NCI-H2196 (cell line): ENCODE measurements around the gene TMEM52.
A peak's percentile ranks its signal among the peaks of the same experiment; 100 is the strongest.

Source experiments
- DNase-seq: peaks from one replicate; lab custom pipeline; 2025; ENCODE audit not compliant: unreplicated experiment; lab: John Stamatoyannopoulos, UW

Gene TMEM52

GRCh38 chr1:1874901-1875300, 44.2 kb downstream of the TMEM52 start:
- DNase-seq: no peak

- DNase-seq: peak; percentile 84
These were observed 45.9 kb downstream of the TMEM52 start for GRCh38 chr1:1873186-1873585.

GRCh38 chr1:1872329-1872994, 46.6 kb downstream of the TMEM52 start:
- no peak for DNase-seq

GRCh38 chr1:1869469-1869868, 49.6 kb downstream of the TMEM52 start:
- DNase-seq: no peak
